Mammary epithelial cell (primary cell): ENCODE data around the gene HSPA13.

ENCODE experiments used
- CTCF ChIP-seq, 2 donors: IDR thresholded peaks in 1 of 2; conservative IDR thresholded peaks in 1 of 2; 2 replicates each; pipeline ENCODE4 v1.5.1; 2011 to 2012; ENCODE audit warnings: inconsistent platforms in 2 of 2, low read length in 2 of 2, mild to moderate bottlenecking in 2 of 2, control low read depth in 1 of 2, low read depth in 1 of 2; ENCODE audit not compliant: insufficient read depth in 1 of 2; ENCODE audit errors: extremely low read depth in 1 of 2
- EZH2 ChIP-seq: IDR thresholded peaks from 2 replicates; pipeline ENCODE4 v1.6.1; 2012; ENCODE audit warnings: low read length, inconsistent platforms, borderline replicate concordance

GRCh38 chr21:14405225-14405624, 22.3 kb upstream of the HSPA13 start:
- TF ChIP-seq CTCF (conservative IDR thresholded peaks at IDR 0.05 in 1 of 2, IDR thresholded peaks at IDR 0.05 in 1 of 2; ENCODE audit: extremely low read depth in 1 of 2, insufficient read depth in 1 of 2, low read depth in 1 of 2, low read length in 2 of 2): no peak
- TF ChIP-seq EZH2: no peak
